Osteocyte (in vitro differentiated cells): ENCODE results near the gene SYNE1. TPM values are rescaled to one million over a fixed set of nuclear protein-coding genes. Genes with fewer than 3 reads are reported as not detected.
"Not testable (repeated sequence)": the region's sequence is repeated elsewhere in the genome, so short reads cannot be mapped to it uniquely, and the experiment has no call there.

ENCODE experiments used
- DNase-seq: peaks from one replicate; pipeline ENCODE4 v3.0.0; 2021; ENCODE audit warnings: mixed read lengths; ENCODE audit not compliant: unreplicated experiment; ENCODE audit errors: extremely low spot score
- H3K27ac Mint-ChIP-seq: one replicate; pipeline ENCODE4 v1.8.0; 2021; ENCODE audit warnings: mild to moderate bottlenecking, mixed read lengths; ENCODE audit not compliant: unreplicated experiment
- H3K27me3 Mint-ChIP-seq: one replicate; pipeline ENCODE4 v1.8.0; 2021; ENCODE audit warnings: mixed read lengths; ENCODE audit not compliant: unreplicated experiment
- H3K36me3 Mint-ChIP-seq: one replicate; pipeline ENCODE4 v1.8.0; 2021; ENCODE audit warnings: mixed read lengths; ENCODE audit not compliant: unreplicated experiment
- H3K4me1 Mint-ChIP-seq: one replicate; pipeline ENCODE4 v1.8.0; 2021; ENCODE audit warnings: mixed read lengths; ENCODE audit not compliant: unreplicated experiment
- H3K4me3 Mint-ChIP-seq: one replicate; pipeline ENCODE4 v1.8.0; 2021; ENCODE audit warnings: mild to moderate bottlenecking, moderate library complexity, mixed read lengths; ENCODE audit not compliant: unreplicated experiment
- H3K9me3 Mint-ChIP-seq: one replicate; pipeline ENCODE4 v1.8.0; 2021; ENCODE audit warnings: mixed read lengths; ENCODE audit not compliant: unreplicated experiment
- CTCF ChIP-seq: fragments of 200-600 bp; sonication (generic); IDR thresholded peaks from 2 replicates; pipeline ENCODE4 v1.5.0; 2021; ENCODE audit warnings: antibody characterized with exemption, mild to moderate bottlenecking, moderate library complexity
- total RNA-seq: library from RNA; stranded (reverse); gene quantifications from 2 replicates; pipeline ENCODE4 v1.2.1, GENCODE V29; 2021

The SYNE1 gene
- total RNA-seq, 1 donor from 2014 or later = 130 TPM

- DNase-seq = no peak
- no peak overlapping the region for H3K4me3 Mint-ChIP-seq
- TF ChIP-seq CTCF = no peak
- H3K4me1 Mint-ChIP-seq = no peaks in the 10 kb centered on the region
- H3K36me3 Mint-ChIP-seq = no peaks in the 10 kb centered on the region
- H3K27ac Mint-ChIP-seq = no peak overlapping the region
- no peaks in the 10 kb centered on the region for H3K9me3 Mint-ChIP-seq
- H3K27me3 Mint-ChIP-seq = peaks cover 5% of the 10 kb centered on the region
These were observed 204.4 kb downstream of the SYNE1 start for GRCh38 chr6:152432758-152433157.

GRCh38 chr6:152428126-152428525 lies 209.0 kb downstream of the SYNE1 start:
- Mint-ChIP-seq H3K4me1 (no peaks in the 10 kb centered on the region), H3K4me3 (no peak overlapping the region), H3K9me3 (no peaks in the 10 kb centered on the region), H3K27ac (no peak overlapping the region), H3K27me3 (peaks cover 7% of the 10 kb centered on the region), H3K36me3 (no peaks in the 10 kb centered on the region)
- TF ChIP-seq CTCF = no peak
- DNase-seq = no peak

GRCh38 chr6:152426276-152426675 lies 210.9 kb downstream of the SYNE1 start:
- Mint-ChIP-seq H3K27me3 (peaks cover 7% of the 10 kb centered on the region), H3K9me3 (no peaks in the 10 kb centered on the region), H3K4me3 (no peak overlapping the region), H3K4me1 (no peaks in the 10 kb centered on the region), H3K27ac (no peak overlapping the region), H3K36me3 (no peaks in the 10 kb centered on the region)
- no peak for TF ChIP-seq CTCF
- DNase-seq = no peak

- TF ChIP-seq CTCF = no peak
- no peaks in the 10 kb centered on the region for H3K9me3 Mint-ChIP-seq
- H3K36me3 Mint-ChIP-seq = no peaks in the 10 kb centered on the region
- H3K27me3 Mint-ChIP-seq = peaks cover 3% of the 10 kb centered on the region
- no peak for DNase-seq
- H3K4me1 Mint-ChIP-seq = no peaks in the 10 kb centered on the region
- no peak overlapping the region for H3K27ac Mint-ChIP-seq
- H3K4me3 Mint-ChIP-seq = no peak overlapping the region
These were observed 213.7 kb downstream of the SYNE1 start for GRCh38 chr6:152423216-152424103.

- not testable (repeated sequence) for H3K4me1 Mint-ChIP-seq, H3K9me3 Mint-ChIP-seq, H3K36me3 Mint-ChIP-seq, H3K4me3 Mint-ChIP-seq, H3K27me3 Mint-ChIP-seq, H3K27ac Mint-ChIP-seq, DNase-seq
These were observed 215.7 kb downstream of the SYNE1 start for GRCh38 chr6:152421496-152421895.
